OCI-LY1 (cell line): ENCODE results near the gene FOXE1.

Experiments used
- H2AFZ ChIP-seq: fragments of 200-600 bp; sonication (generic), shearing (Covaris generic); 2 replicates; pipeline ENCODE4 v1.6.0; 2014; ENCODE audit warnings: antibody characterized with exemption, mild to moderate bottlenecking, low read length
- H3F3A ChIP-seq: fragments of 200-600 bp; sonication (generic), shearing (Covaris generic); 2 replicates; pipeline ENCODE4 v1.6.0; 2014; ENCODE audit warnings: mild to moderate bottlenecking, antibody characterized with exemption, low read length, moderate library complexity; ENCODE audit not compliant: insufficient read depth
- H3K27ac ChIP-seq: fragments of 200-600 bp; sonication (generic); 2 replicates; pipeline ENCODE4 v1.5.1; 2014; ENCODE audit warnings: low read length, mixed run types, mild to moderate bottlenecking, low read depth; ENCODE audit not compliant: poor library complexity, severe bottlenecking
- H3K27me3 ChIP-seq: fragments of 200-600 bp; sonication (generic); 2 replicates; pipeline ENCODE4 v1.6.0; 2014; ENCODE audit warnings: antibody characterized with exemption, mild to moderate bottlenecking, low read length, moderate library complexity; ENCODE audit not compliant: insufficient read depth
- H3K36me3 ChIP-seq: fragments of 200-600 bp; sonication (generic); 2 replicates; pipeline ENCODE4 v1.6.1; 2014; ENCODE audit warnings: mild to moderate bottlenecking, antibody characterized with exemption, low read length, moderate library complexity, mixed read lengths; ENCODE audit not compliant: insufficient read depth
- H3K4me1 ChIP-seq: fragments of 200-600 bp; sonication (generic); 2 replicates; pipeline ENCODE4 v1.5.1; 2014; ENCODE audit warnings: mild to moderate bottlenecking, low read length, moderate library complexity; ENCODE audit not compliant: insufficient read depth, severe bottlenecking
- H3K4me2 ChIP-seq: fragments of 200-600 bp; sonication (generic), shearing (Covaris generic); 2 replicates; pipeline ENCODE4 v1.6.1; 2014; ENCODE audit warnings: low read length
- H3K4me3 ChIP-seq: fragments of 200-600 bp; sonication (generic); 2 replicates; pipeline ENCODE4 v1.5.1; 2014; ENCODE audit warnings: low read length, low read depth, mild to moderate bottlenecking, mixed read lengths; ENCODE audit not compliant: poor library complexity, severe bottlenecking
- H3K79me2 ChIP-seq: fragments of 200-600 bp; shearing (Covaris generic); 2 replicates; pipeline ENCODE4 v1.6.1; 2016; ENCODE audit warnings: mixed run types, low read length, mixed read lengths; ENCODE audit not compliant: insufficient read depth
- H3K9ac ChIP-seq: fragments of 200-600 bp; sonication (generic), shearing (Covaris generic); 2 replicates; pipeline ENCODE4 v1.6.1; 2014; ENCODE audit warnings: mild to moderate bottlenecking, low read length, mixed read lengths
- H3K9me2 ChIP-seq: fragments of 200-600 bp; sonication (generic), shearing (Covaris generic); 2 replicates; pipeline ENCODE4 v1.6.1; 2014; ENCODE audit warnings: low read depth, mild to moderate bottlenecking, low read length, mixed read lengths
- H3K9me3 ChIP-seq: fragments of 200-600 bp; shearing (Covaris generic); 2 replicates; pipeline ENCODE4 v1.6.1; 2014; ENCODE audit warnings: low read length, mixed read lengths
- H4K20me1 ChIP-seq: fragments of 200-600 bp; sonication (generic), shearing (Covaris generic); 2 replicates; pipeline ENCODE4 v1.6.0; 2016; ENCODE audit warnings: mild to moderate bottlenecking, low read length; ENCODE audit not compliant: insufficient read depth
- CTCF ChIP-seq: fragments of 200-600 bp; sonication (generic), shearing (Covaris generic); IDR thresholded peaks from 2 replicates; pipeline ENCODE4 v1.5.1; 2017; ENCODE audit warnings: mild to moderate bottlenecking, antibody characterized with exemption, low read length, moderate library complexity, mixed read lengths
- EZH2 ChIP-seq: fragments of 200-600 bp; sonication (generic), shearing (Covaris generic); IDR thresholded peaks from 2 replicates; pipeline ENCODE4 v1.8.0; 2017; ENCODE audit warnings: borderline replicate concordance, mixed run types, mild to moderate bottlenecking, antibody characterized with exemption, low read length, moderate library complexity, mixed read lengths

Gene FOXE1

GRCh38 chr9:97860451-97861147, 7.6 kb downstream of the FOXE1 start:
- no peaks in the 10 kb centered on the region for H3K4me1 ChIP-seq
- H3K27me3 ChIP-seq: no peaks in the 10 kb centered on the region; the same call in 1 of the 2 replicates
- H3K9ac ChIP-seq: no peak overlapping the region
- peaks cover 2% of the 10 kb centered on the region; the same call in 1 of the 2 replicates for H3K9me3 ChIP-seq
- no peaks in the 10 kb centered on the region for H3K36me3 ChIP-seq
- no peaks in the 10 kb centered on the region for H4K20me1 ChIP-seq
- no peak overlapping the region for H3K4me2 ChIP-seq
- TF ChIP-seq CTCF: no peak
- H3F3A ChIP-seq: no peaks in the 10 kb centered on the region
- no peak overlapping the region for H3K4me3 ChIP-seq
- no peak overlapping the region for H2AFZ ChIP-seq
- H3K27ac ChIP-seq: no peak overlapping the region
- no peaks in the 10 kb centered on the region for H3K9me2 ChIP-seq
- no peaks in the 10 kb centered on the region for H3K79me2 ChIP-seq

- no peaks in the 10 kb centered on the region for H3K36me3 ChIP-seq
- H3K9me2 ChIP-seq: no peaks in the 10 kb centered on the region
- H3K9me3 ChIP-seq: peaks cover 7% of the 10 kb centered on the region; the same call in 1 of the 2 replicates
- H3K27me3 ChIP-seq: no peaks in the 10 kb centered on the region; the same call in 1 of the 2 replicates
- no peak overlapping the region for H3K4me3 ChIP-seq
- H3K79me2 ChIP-seq: no peaks in the 10 kb centered on the region
- H3K4me1 ChIP-seq: no peaks in the 10 kb centered on the region
- H3K9ac ChIP-seq: no peak overlapping the region
- H3K4me2 ChIP-seq: no peak overlapping the region
- no peaks in the 10 kb centered on the region for H4K20me1 ChIP-seq
- no peaks in the 10 kb centered on the region for H3F3A ChIP-seq
- H3K27ac ChIP-seq: no peak overlapping the region
- TF ChIP-seq CTCF (no peak), EZH2 (no peak)
- H2AFZ ChIP-seq: no peak overlapping the region
Observed at GRCh38 chr9:97861148-97861475, 8.1 kb downstream of the FOXE1 start.

GRCh38 chr9:97863314-97863713, 10.3 kb downstream of the FOXE1 start:
- H3K9ac ChIP-seq: no peak overlapping the region
- no peaks in the 10 kb centered on the region for H3F3A ChIP-seq
- H3K4me3 ChIP-seq: no peak overlapping the region
- no peak overlapping the region for H3K27ac ChIP-seq
- H4K20me1 ChIP-seq: no peaks in the 10 kb centered on the region
- H3K36me3 ChIP-seq: no peaks in the 10 kb centered on the region
- TF ChIP-seq CTCF (no peak), EZH2 (no peak)
- no peaks in the 10 kb centered on the region for H3K4me1 ChIP-seq
- no peak overlapping the region for H2AFZ ChIP-seq
- no peaks in the 10 kb centered on the region; the same call in 1 of the 2 replicates for H3K27me3 ChIP-seq
- H3K9me2 ChIP-seq: no peaks in the 10 kb centered on the region
- no peaks in the 10 kb centered on the region for H3K79me2 ChIP-seq
- peaks cover 8% of the 10 kb centered on the region; the same call in 1 of the 2 replicates for H3K9me3 ChIP-seq
- no peak overlapping the region for H3K4me2 ChIP-seq
